Measurements from ENCODE around the gene ATP2B3.

GRCh38 chrX:153557618-153558355 lies 40.3 kb downstream of the ATP2B3 start:
- TF ChIP-seq POLR2A (IDR thresholded peaks at IDR 0.05) (no peak), CTCF (IDR thresholded peaks at IDR 0.05) (no peak)
